ENCODE data around the gene HAPLN3. TPM values are rescaled to one million over a fixed set of nuclear protein-coding genes. Genes with fewer than 3 reads are reported as not detected.
A peak's percentile ranks its signal among the peaks of the same experiment; 100 is the strongest.

The HAPLN3 gene
- total and polyA plus RNA-seq, 2 of the 4 experiments (the other 2 are of a cell fraction) = 5.9 to 28.6 TPM

DNA sequence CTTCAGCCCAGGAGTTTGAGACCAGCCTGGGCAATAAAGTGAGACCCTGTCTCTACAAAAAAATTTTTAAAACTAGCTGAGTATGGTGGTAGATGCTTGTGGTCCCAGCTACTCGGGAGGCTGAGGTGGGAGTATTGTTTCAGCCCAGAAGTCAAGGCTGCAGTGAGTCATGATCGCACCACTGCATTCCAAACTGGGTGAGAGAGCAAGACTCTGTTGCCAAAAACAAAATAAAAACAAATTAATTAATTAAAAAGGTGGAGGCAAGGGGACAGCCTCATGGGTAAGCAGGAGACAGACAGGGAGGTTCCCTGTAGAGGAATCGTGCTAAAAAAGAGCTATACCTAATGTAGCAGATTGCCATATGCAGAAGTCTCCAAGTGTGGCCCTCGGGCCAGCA lies 12.6 kb downstream of the HAPLN3 start:
- Histone ChIP-seq H2BK15ac (ENCODE audit: low read depth, low read length) (no peak overlapping the region; the same call in 2 of the 3 replicates), H3K9ac (ENCODE audit: low read depth, low read length) (no peak overlapping the region), H3K79me1 (ENCODE audit: low read depth in 1 of 2, low read length in 2 of 2) (no peaks in the 10 kb centered on the region; a peak in 1 of 4 replicates), H2AFZ (replicated peaks; ENCODE audit: low read length, poor library complexity) (no peak overlapping the region), H3K9me3 (ENCODE audit: control insufficient read depth, insufficient read depth, low read length) (no peaks in the 10 kb centered on the region), H3K9me1 (ENCODE audit: insufficient read depth, low read length) (peaks cover 7% of the 10 kb centered on the region; the same call in 1 of the 2 replicates), H3K4me2 (ENCODE audit: low read depth, low read length) (no peak overlapping the region), H3K27ac (ENCODE audit: insufficient read depth, low read length) (no peak overlapping the region), H3K18ac (ENCODE audit: low read depth, low read length) (no peak overlapping the region), H2AK9ac (replicated peaks; ENCODE audit: low read depth, low read length, poor library complexity) (peak overlapping the region; percentile 81), H2AK5ac (ENCODE audit: low read depth, low read length) (peak overlapping the region; percentile 11; the same call in 1 of the 2 replicates), H3K27me3 (ENCODE audit: control insufficient read depth, insufficient read depth, low read length) (no peaks in the 10 kb centered on the region), H3K23ac (ENCODE audit: low read depth, low read length) (no peak overlapping the region), H3K36me3 (ENCODE audit: control insufficient read depth, insufficient read depth, low read length) (peaks cover 13% of the 10 kb centered on the region), H2BK120ac (ENCODE audit: low read depth, low read length) (peak overlapping the region; percentile 42), H4K8ac (ENCODE audit: low read depth in 2 of 2, low read length in 2 of 2) (no peak overlapping the region; a peak in 1 of 4 replicates), H4K91ac (ENCODE audit: insufficient read depth, low read depth, low read length) (no peak overlapping the region), H3K14ac (replicated peaks; ENCODE audit: low read depth, low read length) (0 out of 2 replicates have a peak overlapping the region, but pooled peaks have one; percentile 42), H2BK5ac (ENCODE audit: low read depth, low read length, poor library complexity, severe bottlenecking) (no peak overlapping the region), H3K4ac (ENCODE audit: low read depth, low read length) (no peak overlapping the region), H3K4me1 (ENCODE audit: control insufficient read depth, insufficient read depth, low read length) (peaks cover 4% of the 10 kb centered on the region), H3K4me3 (ENCODE audit: insufficient read depth, low read depth, low read length) (no peak overlapping the region), H2BK20ac (ENCODE audit: low read depth, low read length) (no peak overlapping the region; the same call in 1 of the 2 replicates), H4K5ac (ENCODE audit: low read depth, low read length) (no peak overlapping the region), H3K56ac (ENCODE audit: extremely low read depth, insufficient read depth, low read length) (no peak overlapping the region), H4K20me1 (ENCODE audit: insufficient read depth, low read length) (no peaks in the 10 kb centered on the region)
- ChIA-PET CTCF (no interaction called here), POLR2A (ENCODE audit: unreplicated experiment) (no interaction called here)
- DNase-seq = peak; percentile 62
- no TSS peak for BruUV-seq (replicated peaks)
- dilution Hi-C loops (cut with HindIII; ENCODE audit: low sequenced_read_pairs, unreplicated experiment) (no loop called here), intact Hi-C loops (cut with micrococcal nuclease) (no loop called here), in situ Hi-C loops (cut with MboI; ENCODE audit: low sequenced_read_pairs) (no loop called here)
- TF ChIP-seq FOS (IDR thresholded peaks at IDR 0.05; ENCODE audit: low read depth, low read length) = peak; percentile 35; the same call in 1 of the 2 replicates
- TF ChIP-seq, protein P1, sequence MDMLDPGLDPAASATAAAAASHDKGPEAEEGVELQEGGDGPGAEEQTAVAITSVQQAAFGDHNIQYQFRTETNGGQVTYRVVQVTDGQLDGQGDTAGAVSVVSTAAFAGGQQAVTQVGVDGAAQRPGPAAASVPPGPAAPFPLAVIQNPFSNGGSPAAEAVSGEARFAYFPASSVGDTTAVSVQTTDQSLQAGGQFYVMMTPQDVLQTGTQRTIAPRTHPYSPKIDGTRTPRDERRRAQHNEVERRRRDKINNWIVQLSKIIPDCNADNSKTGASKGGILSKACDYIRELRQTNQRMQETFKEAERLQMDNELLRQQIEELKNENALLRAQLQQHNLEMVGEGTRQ (IDR thresholded peaks at IDR 0.05; ENCODE audit: low read depth, low read length) = no peak
- peak; percentile 43 for TF ChIP-seq RCOR1 (IDR thresholded peaks at IDR 0.05; ENCODE audit: insufficient replicate concordance, low read length)
- WGBS, 2 experiments (ENCODE audit: extremely low coverage in 2 of 2, insufficient read length in 1 of 2) = 67% methylated on average over 1 of the region's 4 CpGs; no CpG with 5 or more reads in 1 of the 2 experiments
- peak; percentile 77 for ATAC-seq (ENCODE audit: low read depth)

Data from IMR-90 (cell line).